Measurements from ENCODE around the gene CEMIP.
"Not testable (repeated sequence)": the region's sequence is repeated elsewhere in the genome, so short reads cannot be mapped to it uniquely, and the experiment has no call there.

Gene CEMIP

DNA sequence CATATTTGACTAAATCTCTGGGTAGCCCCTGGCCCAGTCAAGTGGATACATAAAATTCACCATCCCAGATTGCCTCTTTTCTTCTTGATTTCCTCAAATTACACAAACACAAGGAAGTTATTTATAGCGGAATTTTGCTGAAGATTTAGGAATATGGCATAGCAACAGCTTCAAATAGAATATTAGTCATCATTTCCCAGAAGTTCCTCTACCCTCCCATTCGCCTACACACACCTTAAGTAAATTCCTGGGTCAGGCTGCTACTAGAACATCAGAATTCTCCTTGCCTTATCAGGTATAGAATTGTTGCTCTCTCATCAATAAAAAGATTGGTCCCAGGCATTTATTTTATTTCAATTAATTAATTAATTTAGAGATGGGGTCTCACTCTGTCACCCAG, 178.8 kb downstream of the CEMIP start:
- DNase-seq: no peak

DNA sequence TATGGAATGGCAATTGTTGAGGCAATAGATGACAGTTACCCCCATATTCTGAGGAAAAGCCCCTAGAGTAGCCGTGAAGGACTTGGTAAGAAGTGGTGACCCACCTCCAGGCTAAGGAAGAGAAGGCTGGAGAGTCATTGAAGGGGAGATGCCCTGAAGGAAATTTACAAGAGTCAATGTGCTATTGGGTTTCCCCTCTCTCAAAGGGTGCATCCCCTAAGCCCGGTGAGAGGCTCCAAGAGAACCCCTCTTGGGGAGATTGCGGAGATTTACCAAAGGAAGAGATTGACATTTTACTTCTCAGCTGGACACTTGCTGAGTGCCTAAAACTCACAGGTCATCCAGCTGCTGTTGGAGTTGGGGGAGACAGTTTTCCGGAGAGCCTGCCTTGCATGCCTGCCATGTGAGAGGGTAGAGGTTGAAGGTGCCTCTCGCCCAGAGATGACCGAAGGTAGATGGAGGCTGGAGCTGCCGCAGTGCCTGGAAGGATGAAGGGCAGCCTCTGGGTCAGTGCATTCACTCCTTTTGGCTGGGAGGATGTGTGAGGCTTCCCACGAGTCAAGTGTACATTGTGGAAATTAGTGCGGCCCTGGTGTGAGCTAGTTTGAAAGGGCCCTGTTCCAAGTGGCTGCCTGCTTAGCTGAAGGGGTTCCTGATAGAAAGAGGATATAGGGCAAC, 179.8 kb downstream of the CEMIP start:
- DNase-seq: no peak

DNA sequence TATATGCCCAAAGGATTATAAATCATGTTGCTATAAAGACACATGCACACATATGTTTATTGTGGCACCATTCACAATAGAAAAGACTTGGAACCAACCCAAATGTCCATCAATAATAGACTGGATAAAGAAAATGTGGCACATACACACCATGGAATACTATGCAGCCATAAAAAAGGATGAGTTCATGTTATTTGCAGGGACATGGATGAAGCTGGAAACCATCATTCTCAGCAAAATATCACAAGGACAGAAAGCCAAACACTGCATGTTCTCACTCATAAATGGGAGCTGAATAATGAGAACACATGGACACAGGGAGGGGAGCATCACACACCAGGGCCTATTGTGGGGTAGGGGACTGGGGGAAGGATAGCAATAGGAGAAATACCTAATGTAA, 186.3 kb downstream of the CEMIP start:
- DNase-seq: not testable (repeated sequence)

DNA sequence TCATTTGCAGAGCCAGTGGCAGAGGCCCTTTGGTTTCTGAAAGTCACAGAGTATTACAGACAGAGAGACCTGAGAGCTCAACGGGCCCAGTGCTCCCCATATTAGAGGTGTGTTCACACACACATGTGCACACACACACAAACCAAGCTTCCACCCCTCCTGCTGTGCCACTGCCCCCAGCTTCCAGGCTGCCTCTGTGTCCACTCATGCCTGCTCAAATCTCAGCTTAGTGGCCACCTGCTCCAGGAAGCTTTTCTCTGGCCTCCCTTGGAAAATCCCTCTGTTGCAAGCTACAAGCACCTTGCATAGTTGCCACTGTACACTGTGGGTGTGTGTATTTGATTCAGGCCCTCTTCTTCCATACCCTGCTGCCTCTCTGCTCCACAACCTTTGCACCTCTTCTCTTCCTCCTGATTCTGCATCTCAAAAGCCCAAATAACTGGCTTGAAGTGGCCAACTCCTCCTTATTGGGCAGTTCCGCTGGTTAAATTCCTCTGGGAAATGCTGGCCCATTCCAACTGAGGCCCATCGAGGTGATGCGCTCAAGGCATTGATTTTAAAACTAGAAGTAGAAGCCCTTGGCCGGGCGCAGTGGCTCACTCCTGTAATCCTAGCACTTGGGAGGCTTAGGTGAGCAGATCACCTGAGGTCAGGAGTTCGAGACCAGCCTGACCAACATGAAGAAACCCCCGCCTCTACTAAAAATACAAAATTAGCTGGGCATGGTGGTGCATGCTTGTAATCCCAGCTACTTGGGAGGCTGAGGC, 187.4 kb downstream of the CEMIP start:
- no peak for DNase-seq

DNA sequence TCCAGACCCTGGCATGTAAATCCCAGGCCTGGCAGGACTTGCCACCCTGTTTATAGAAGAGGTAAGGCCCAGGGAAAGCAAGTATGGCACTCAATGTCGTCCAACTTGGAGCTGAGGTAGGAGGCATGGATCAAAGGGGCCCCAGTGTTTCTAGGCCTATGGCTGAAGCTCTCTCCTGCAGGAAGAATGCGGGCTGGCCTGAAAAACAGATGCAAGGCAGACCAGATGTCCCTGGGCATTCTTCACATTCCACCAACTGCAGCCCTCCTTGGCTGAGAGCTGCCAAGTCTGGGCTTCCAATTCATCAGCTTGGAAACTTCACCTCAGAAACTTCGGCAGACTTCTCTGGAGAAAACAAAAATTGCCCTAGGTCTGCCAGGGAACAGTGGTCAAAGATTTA, 188.3 kb downstream of the CEMIP start:
- DNase-seq: no peak

DNA sequence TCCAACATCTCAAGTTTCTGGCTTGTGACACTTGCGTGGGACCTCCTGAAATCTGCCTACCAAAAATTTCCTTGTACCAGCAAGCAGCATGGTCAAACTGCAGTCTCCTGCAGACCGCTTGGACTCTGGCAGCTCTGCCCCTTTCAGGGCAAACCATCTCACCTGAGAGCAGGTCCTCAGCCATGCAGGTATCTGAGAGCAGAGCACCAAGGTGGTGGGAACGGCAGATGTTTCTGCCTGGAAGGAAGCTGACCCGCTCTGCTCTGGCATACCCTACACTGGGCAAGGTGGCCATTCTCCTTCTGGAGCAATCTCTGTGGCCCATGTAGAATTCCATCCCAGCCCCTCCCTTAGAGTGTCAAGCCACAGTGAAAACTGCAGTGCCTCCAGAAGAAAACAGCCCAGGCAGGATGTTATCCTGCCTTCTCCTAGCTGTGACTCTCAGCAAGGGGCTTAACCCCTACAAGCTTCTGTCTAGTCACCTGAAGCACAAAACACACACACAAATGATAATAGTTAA, 188.9 kb downstream of the CEMIP start:
- DNase-seq: no peak

DNA sequence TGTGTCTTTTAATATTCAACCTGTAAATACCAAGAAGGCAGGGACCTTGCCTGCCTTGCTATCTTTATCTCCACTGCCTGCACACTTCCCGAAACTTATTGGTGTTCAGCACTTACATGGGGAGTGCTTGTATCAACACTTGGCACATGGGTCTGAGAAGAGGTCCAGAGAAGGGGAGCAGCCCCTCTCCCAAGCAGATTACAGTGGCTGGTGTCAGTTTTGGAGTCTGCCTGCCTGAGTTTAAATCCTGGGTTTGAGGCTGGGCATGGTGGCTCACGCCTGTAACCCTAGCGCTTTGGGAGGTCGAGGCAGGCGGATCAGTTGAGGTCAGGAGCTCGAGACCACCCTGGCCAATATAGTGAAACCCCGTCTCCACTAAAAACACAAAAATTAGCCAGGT, 190.1 kb downstream of the CEMIP start:
- DNase-seq: no peak

DNA sequence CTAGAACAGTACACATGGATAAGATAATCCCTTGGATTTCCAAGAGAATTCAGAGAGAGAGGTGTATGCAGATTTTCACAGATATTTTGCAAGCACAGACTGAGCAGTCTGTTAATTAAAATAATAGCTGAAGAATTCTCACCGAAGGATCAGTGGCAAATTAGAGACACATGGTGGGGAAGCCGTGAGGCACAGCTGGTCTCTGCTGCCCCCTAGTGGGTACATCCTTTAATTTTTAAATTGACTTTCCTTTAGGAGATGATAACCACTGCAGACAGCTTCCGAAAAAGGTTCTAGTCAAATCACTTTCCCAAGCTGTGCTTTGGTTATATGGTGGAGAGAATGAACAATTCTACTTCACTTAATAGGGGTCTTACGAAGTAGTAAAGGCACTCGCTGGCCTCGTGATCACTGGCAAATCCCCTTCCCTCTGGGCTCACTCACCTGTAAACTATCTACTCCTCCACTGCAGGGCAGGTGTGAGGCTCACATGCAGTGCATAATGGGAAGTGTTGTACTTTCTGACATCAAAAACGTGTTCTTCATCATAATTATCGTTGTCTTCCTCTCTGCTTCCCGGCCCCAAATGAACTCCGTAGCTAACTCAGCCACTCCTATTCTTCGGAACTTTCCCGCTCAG, 191.0 kb downstream of the CEMIP start:
- peak; percentile 6 to 79 (median 40) for DNase-seq

DNA sequence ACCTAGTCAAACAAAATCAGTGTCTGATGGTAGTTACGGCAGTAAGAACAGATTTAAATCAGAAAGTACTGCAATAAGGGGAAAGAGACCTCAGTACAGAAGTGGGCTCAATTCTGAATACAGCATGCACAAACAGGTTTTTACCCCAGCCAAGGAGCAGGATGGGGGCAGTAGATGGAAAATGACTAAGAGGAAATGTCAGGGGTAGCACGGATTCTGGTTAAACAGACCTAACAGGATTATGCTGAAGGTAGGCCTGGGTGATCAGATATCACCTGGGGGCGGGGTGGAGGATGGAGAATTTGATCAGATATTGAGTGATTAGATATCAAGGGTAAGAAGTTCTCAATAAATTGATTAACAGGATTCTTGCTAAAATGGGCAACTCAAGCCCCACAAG, 191.5 kb downstream of the CEMIP start:
- no peak for DNase-seq

DNA sequence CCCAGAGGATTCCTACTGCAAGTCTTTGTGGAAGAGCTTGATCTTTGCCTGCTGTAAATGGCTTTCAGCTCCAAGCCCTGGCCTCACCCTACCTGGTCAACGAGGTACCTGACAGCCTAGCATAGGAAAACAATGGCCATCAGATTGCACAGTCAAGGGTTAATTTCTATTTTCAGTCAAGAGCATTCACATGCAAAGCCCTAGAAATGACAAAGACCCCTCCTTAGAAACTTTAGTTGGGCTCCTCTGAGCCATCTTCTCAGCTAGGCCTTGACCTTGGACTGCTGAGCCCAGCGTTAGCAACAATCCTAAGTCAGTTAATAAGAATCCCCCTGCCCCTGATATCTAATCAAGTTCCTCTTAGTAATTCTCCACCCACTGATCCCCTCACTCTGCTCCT, 192.0 kb downstream of the CEMIP start:
- DNase-seq: no peak

DNA sequence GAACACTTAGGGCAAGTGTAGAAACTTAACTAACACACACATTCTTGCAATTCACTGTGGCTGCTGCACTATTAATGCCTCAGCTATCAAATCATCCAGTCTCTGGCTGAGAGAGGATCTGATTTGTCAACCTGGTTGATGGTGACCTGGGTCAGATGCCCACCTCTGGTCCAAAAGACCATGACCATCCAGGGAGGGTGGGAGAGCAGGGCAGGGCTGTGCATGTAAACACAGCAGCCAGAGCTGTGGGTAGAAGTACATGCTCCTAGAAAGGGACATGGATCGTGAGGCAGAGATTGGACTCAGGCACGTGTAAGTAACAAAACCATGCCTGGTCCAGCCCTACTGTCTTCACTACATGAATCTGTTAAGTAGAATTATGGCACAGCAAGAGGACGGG, 193.1 kb downstream of the CEMIP start:
- no peak for DNase-seq

DNA sequence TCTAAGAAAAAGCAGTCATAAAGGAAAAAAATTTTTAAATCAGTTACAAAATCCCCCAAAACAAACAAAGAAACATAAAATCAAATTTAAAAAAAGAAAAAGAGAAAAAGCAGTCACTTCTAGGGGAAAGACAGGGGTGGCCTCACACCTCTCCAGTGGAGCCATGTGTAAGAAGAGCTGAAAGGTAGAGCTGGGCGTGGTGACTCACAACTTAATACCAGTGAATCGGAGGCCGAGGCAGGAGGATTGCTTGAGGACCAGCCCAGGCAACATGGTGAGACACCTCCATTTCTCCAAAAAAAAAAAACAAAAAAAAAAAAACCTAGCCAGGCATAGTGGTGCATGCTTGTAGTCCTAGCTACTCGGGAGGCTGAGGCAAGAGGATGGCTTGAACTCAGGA, 195.7 kb downstream of the CEMIP start:
- no peak for DNase-seq

DNA sequence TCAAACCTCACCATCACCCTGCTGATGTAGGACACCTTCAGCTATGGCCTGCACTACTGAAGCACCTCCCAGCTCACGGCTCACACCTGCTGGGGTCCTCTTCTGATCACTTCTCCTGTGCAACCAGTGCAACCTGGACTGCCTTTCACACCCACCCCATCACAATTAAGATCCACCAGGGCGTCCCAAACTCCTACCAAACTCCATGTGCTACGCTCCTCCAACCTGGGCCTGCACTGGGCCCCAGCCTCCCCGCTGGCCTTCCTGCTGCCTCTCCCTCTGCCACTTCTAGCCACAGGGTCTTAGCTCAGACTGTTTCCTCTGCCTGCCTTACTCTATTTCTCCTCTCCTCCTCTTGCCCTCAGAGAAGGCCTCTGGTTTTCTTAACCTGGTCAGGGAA, 197.7 kb downstream of the CEMIP start:
- no peak for DNase-seq

DNA sequence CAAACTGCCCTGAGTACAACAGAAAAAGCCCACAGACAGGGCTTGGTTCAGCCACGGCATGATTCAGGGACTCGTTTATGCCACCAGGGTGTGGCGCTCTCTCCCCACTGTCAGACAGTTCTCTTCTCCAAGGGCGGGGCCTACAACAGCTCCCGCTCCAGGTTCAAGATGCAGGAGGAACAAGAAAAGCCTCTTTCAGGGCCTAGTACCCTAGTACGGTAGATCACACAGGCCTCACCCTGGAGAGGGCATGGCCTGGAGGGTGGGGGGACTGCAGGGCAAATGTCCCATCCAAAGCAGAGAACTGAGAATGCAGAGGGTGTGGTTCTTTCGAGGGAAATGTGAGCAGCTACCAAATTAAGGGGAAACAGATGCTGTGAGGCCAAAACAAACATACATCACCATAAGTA, 198.5 kb downstream of the CEMIP start:
- DNase-seq: peak; percentile 3 to 10 (median 8)

DNA sequence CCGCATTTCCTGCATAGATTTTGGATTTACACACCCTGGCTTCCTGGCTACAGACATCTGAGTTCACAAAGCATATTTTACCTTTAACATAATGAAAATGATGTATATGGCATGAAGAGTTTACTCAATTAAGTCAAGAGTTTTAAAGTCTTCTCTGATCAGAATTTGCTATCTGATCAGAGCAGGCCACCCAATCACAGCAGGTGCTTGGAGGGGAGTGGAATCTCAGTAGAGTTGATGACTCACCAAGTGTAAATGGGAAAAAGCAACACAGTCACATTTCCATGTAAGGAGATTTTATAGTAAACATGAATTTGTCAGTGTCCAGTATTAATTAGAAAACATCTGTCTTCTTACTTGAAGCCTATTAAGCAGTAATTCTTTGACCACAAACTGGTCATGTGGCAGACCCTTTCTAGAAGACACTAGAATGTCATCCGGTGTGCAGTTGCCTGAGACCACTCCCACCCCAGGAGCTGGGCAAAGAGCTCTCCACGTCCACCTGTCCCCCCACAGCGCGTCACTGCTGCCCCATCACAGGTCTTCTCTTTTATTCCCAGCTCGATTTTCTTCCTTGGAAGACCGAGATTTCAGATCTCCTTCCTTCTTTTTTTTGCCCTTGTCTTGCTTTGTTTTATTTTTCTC, 199.6 kb downstream of the CEMIP start:
- DNase-seq: no peak

DNA sequence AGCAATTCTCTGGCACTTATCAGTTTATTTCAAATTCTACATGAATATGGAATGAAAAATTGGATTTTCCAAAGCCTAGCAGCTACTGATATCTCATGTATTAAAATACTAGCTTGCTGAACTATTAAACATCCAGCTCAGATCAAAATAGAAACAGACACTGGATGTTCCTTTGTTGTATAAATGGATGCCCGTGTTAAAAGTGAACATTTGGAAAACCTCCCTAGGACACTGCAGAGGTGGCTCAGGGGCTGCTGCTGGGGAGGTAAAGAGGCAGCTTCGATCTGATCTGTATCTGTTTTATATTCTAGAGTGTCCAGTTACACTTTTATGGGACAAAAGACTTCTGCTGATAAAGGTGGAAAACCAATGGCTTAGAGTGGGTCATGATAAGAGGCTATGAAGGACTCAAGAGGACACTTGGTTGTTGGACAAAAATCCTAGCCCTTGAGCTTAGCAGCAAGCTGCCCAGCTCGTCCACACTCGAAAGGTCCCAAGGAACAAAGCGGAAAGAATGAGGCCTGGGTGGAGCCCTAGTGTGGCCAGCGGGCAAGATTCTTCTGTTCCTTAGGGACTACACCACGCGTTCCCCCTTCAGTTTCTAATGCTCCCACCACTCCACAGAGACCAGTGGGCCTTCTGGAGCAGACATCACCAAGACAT, 200.5 kb downstream of the CEMIP start:
- DNase-seq: no peak

DNA sequence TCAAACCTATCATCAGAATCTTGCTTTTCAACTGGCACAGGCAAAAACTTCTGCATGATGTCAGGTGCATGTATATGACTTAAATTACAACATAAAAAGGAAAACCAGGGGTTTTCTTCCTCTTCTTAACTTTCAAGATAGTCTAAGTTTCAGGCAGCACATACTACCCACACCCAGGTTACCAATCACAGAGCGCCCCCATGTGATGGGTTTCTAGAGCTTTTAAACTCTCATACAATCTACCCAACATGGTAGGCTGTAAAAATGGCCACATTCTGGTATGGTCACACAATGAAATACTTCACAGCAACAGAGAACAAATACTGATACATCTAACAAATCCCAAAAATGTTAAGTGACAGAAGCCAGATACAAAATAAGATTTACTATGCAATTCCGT, 203.0 kb downstream of the CEMIP start:
- no peak for DNase-seq

DNA sequence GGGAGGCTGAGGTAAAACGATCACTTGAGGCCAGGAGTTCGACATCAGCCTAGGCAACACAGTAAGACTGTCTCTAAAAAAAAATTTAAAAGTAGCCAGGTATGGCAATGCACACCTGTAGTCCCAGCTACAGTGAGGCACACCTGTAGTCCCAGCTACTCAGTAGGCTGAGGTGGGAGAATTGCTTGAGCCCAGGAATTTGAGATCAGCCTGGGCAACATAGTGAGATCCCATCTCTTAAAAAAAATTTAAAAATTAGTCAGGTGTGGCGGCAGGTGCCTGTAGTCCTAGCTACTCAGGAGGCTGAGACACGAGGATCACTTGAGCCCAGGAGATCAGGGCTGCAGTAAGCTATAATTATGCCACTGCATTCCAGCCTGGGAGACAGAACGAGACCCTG, 203.7 kb downstream of the CEMIP start:
- no peak for DNase-seq

DNA sequence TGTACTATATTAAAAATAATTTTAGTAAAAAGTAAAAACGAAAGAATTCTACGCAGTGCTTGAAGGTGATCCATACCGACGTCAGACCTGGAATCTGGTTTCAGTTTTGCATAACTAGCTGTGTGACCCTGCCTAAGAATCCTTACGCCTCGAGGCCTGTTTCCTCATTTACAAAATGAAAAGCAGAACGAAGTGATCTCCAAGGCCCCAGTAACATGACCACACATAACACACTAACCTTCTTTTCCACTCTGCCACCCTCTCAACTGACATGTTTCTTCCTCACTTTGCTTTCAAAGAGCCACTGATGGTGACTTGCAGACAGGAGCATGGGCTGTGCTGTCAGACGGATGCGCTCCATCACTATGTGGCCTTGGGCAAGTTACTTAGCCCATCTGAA, 205.7 kb downstream of the CEMIP start:
- no peak for DNase-seq

DNA sequence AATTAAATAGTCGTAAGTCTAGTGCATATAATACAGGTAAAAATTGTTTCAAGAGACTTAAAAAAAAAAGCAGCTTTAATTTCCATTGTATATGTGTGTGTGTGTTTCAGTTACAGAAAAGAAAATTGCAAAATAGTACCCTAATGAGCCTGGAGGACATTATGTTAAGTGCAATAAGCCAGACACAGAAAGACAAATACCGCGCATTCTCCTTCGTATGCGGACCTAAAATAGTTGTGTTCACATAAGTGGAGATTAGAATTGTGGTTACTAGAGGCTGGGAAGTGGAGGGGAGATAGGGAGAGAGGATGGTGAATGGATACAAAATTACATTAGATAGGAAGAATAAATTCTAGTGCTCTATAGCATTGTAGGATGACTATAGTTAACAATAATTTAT, 206.8 kb downstream of the CEMIP start:
- DNase-seq: no peak

DNA sequence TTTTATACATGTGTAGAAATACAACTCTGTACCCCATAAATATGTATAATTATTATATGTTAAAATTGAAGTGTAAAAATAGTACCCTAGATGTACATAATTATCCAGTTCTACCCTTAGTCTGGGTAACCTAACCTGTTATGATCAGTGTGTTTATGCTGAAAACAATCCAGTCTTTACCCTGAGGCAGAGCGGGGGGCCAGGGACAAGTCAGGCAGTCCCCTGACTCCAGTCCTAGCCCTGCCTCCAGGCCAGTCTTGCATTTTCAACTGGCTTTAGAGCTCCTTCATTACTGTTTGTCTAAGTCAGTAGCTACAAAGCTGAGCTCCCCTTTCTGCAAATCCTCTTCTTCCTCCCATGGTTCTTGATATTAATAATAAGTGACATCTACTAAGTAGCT, 207.3 kb downstream of the CEMIP start:
- DNase-seq: no peak

DNA sequence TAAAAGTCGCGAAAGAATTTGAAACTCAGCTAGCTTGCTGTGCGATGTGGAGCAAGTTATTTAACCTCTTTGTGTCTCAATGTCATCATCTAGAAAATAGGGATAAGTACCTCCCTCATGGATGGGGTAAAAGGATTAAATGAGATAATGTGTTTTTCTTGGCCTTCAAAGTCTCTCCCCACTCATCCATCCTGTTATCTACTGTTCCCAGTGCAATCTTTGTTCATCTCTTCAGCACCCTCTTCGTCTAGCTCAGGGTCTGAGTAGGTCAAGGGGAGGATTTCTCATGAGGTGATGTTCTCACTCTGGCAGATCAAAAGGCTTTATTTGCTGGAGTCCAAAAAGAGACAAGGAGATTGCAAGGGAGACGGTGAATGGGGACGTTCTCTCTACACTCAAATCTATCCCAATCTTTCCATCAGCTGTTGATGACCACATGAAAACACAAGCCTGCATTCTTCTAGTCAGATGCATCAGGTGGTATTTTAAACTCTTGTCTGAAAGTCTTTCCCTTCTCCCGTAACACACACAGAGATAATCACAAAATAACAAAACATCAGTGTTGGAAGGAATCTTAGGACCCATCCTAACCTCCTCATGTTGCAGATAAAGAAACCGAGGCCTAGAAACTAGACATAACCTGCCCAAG, 209.1 kb downstream of the CEMIP start:
- no peak for DNase-seq

All from stimulated activated naive CD4-positive, alpha-beta T cell (primary cell).